GM18867 (cell line): ENCODE measurements around the gene LACC1.

ENCODE experiments used
- ATAC-seq: cut with Tn5 transposase; IDR thresholded peaks from one replicate; pipeline ENCODE4 v1.9.1; 2021; ENCODE audit warnings: mild to moderate bottlenecking, moderate library complexity; ENCODE audit not compliant: unreplicated experiment

LACC1 gene

GRCh38 chr13:43883631-43884030, 3.9 kb downstream of the LACC1 start:
- no peak for ATAC-seq

GRCh38 chr13:43884222-43884621, 4.5 kb downstream of the LACC1 start:
- no peak for ATAC-seq

DNA sequence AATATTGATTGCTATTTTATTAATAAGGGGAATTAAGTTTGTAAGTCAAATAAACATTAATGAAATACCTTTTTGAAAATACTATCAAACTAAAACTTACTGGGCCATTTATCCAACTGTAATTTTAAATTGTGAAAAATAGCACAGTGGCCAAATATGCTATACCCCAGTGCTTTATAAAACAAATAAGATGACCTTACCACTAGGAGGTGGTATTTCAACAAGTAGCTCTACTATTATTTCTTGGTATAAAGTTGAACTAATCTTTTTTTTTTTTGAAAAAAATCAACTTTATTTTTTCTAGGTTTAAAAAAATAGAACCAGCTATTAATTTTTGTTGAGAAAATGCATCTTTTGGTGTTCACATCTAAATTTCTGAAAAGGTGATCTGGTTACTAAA, 14.7 kb downstream of the LACC1 start:
- no peak for ATAC-seq

DNA sequence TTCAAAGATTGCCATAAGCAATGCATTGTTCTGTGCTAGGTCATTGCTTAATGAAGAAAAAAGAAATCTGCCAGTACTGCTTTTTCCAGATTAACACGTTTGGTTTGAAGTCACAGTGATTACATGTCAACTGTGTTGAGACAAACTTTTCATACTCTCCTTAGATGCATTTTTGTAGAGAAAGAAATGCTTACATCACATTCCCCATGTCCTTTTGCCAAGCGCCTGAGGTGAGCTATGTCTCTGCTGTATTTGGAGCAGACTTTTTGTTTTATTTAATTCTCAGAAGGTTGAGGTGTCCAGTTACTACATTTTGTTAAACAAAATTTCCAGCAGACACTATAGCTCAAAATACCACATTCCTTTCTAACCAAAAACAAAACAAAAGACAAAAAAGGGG, 16.2 kb downstream of the LACC1 start:
- no peak for ATAC-seq

DNA sequence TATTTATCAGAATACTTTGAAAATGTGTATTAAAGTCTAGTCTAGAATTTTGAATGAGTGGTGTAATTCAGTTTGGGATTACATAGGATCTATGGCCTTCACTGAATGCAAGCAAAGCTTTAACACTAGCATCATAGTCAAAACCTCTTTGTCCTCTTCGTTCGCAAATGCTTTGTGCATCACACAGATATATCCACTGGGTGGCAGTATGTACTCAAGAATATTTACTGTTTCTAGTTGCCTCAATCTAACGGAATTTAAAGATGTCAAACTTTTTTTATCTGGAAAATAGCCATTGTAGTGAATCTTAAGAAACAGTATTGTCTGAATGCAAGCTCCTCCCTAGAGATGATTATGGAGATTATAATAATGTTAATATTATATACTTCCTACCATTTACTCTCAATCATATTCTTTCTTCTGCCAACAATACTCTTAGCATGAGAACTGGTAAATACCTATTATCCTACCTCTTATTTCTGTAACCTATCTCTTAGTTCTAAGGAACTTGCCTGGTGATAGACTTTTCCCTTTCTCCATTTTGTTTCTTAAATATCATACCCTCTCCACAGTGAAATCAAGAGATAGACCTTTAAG, 25.8 kb downstream of the LACC1 start:
- no peak for ATAC-seq

- ATAC-seq: no peak
Observed at GRCh38 chr13:43908156-43909126, 28.7 kb downstream of the LACC1 start.

GRCh38 chr13:43910856-43911255, 31.2 kb downstream of the LACC1 start:
- ATAC-seq: no peak

DNA sequence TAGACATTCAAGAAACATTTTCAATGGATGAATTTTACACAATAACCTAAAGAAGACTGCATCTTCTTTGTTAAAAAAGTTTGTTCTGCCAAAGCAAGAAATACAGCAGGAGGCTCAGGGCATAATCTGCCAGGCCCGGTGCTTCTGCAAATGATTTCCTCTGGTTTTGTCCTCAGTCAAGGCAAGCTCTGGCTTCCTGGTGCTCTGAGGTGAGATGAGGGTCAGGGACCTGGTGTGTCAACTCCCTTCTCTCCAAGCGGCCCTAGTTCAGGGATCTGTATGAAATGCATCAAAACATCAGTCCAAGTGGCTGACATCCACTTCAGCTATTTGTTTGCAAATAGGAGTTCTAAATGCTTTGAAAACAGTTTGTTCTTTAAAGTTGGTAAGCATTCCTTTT, 31.6 kb downstream of the LACC1 start:
- no peak for ATAC-seq

DNA sequence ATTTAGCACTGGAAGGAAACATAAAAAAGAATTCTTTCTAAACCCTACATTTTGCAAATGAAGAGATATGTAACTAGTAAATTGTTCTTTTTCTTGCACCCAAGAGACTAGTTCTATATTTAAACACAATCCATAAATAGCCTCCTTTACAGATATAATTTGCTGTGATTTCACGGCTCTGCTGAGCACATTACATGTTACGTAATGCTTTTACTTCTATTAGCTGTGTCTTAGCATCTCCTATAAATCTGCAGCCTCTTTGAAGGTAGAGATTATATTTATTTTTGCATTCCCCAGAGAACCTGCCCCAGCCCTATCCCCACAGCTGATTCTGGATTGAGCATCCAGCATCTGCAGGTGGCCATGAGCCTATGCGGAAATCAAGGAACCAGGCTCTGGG, 32.2 kb downstream of the LACC1 start:
- no peak for ATAC-seq

DNA sequence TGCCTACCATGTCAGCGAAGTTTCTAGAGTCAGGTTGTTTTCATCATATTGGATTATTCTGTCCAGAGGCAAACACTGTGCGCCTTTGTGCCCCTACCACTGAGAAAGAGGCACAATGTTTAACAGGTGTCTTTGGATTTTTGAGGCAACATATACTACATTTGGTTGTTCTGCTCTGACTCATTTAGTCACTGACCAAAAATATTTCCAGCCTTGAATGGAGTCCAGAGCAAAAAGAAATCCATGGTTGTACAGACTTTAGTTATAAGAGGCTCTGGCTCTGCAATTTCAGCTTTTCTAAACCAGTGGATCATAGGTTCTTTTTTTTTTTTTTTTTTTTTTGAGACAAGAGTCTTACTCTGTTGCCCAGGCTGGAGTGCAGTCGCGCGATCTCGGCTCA, 35.7 kb downstream of the LACC1 start:
- no peak for ATAC-seq

DNA sequence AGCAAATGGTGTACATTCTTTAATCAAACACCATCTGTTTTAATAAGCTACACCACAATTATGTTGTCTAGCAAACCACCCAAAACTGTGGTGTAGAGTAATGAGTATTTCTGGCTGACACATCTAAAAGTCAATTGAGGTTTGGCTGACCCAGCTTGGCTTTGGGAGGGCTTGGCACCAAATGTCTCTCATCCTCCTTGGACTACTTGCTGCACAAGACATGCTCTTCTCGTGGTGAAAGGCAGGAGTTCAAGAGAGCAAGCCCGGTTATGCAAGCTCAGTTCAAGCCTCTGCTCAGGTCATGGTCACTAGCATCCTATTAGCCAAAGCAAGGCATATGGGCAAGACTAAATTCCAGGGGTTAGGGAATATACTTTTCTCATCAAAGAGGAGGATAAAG, 37.1 kb downstream of the LACC1 start:
- ATAC-seq: no peak

DNA sequence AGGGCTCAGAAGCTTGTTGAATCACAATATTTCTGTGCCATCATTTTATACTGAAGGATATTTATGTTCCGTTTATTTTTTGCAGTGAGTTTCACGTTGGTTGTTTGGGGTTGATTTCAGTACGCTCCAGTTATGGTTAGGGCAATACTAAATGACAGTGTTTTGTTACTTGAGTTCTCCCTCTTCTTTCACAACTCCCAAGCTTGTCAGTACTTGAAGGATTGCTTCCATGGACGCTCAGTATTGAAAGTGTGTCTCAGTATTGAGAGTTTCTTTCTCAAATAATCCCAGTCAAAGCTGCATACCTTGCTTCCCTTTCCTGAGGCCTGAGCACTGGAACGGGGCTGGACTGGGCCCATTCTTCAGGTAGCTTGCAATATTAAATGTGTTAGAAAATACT, 38.9 kb downstream of the LACC1 start:
- ATAC-seq: no peak

DNA sequence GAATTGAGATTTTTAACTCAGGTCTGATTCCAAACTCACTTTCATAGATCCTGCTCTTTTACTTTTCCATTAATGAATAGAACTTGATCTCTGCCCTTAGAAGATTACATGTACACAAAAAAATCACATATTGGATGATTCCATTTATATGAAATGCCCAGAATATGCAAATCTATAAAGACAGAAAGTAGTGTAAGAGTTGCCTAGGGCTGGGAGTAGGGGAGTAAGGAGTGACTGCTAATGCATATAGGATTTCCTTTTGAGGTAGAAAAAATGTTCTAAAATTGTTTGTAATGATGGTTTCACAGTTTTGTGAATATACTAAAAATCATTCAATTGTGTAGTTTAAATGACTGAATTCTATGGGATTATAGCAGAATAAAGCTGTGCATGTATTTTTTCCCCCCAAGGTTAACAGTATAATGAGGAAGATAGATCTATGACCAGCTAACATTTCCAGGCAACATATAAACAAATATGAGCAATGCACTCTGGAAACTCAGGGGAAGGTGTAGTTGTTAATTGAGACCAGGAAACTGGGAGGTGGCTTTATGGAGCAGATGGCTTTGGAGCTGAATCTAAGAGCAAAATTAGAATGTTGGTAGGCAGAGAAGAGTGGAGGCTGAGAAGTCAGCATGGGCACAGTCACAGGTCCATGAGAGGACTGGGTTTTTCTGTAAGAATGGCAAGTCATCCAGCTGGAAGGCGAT, 41.4 kb downstream of the LACC1 start:
- no peak for ATAC-seq

GRCh38 chr13:43924549-43925245, 45.0 kb downstream of the LACC1 start:
- peak; percentile 98 for ATAC-seq

GRCh38 chr13:43929947-43930346, 50.2 kb downstream of the LACC1 start:
- ATAC-seq: no peak

GRCh38 chr13:43933378-43933777, 53.7 kb downstream of the LACC1 start:
- peak; percentile 100 for ATAC-seq

DNA sequence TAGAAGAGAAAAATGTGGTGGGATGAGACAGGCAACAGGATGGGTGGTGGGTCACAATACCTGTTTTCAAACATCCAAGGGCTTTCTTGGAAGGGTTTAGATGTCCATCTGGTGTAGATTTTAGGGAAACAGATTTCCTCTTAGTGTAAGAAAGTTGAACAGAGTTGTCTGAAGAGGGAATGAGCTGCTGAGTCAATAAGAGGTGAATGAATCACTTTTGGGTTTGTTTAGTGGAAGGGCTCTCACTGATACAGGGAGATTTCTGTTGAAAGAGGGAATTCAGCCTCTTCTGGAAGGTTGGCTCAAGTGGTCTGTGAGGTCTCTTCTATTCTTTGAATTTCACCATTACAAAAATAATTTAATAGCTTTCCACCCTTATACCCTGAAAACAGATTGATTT, 54.6 kb downstream of the LACC1 start:
- no peak for ATAC-seq

- no peak for ATAC-seq
Observed at GRCh38 chr13:43935878-43936277, 56.2 kb downstream of the LACC1 start.

DNA sequence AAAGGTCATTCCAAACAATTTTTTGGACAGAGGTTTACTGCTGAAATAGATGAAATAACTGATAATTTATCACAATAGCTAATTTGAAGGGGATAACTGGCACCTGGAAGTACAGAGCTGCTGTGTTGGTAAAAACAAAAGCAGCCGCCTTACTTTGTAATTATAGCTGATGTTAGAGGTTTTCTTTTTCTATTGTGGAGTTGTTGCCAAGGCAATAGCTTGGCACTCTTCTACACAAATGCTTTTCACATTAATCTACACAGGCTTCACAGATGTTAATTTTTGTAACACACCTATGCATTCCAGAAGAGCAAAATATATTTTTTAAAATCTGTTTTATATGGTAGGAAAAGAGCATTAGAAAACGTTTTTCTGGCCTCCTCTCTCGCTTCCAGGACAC, 56.9 kb downstream of the LACC1 start:
- no peak for ATAC-seq

GRCh38 chr13:43937839-43938238, 58.1 kb downstream of the LACC1 start:
- no peak for ATAC-seq

DNA sequence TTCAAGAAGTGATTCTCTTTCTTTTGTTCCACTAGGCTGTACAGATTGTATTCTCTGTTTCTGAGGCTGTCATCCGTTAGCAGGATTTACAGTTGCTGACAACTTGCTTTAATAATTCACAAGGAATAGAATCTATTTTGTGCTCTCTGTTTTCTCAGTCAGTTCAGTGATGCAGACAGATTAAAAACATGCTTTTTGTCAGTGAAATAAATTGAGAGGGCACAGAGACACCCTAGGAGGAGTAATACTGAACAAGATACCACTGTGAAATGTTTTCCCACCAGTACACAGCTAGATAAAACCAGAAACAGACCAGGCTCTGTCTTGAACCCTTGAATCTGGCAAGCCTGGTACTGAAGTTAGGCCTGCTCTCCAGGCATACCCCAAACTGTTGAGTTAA, 58.7 kb downstream of the LACC1 start:
- ATAC-seq: no peak
